ENCODE results near the gene TBC1D1. TPM values are rescaled to one million over a fixed set of nuclear protein-coding genes. Genes with fewer than 3 reads are reported as not detected.

Gene TBC1D1
- total RNA-seq, 1 experiment from 2014 or later = 56.0 TPM

DNA sequence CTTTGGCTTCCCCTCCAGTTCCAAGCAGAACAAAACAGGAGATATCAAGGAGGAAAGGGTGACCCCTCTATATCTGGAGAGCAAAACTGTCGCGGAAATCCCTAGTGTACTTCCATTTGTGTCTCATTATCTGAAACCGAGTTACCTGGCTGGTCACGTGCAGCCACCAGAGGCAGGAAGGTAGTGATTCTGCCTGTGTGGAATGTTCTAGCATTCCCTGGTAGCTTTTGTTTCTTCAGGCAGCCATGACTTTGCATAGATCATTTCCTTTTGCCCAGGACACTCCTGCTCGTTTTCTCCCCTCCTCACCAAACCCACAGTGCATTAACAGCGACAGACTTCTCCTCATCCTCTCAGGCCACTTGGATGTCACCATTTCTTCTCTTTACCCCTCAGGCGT lies 177.2 kb downstream of the TBC1D1 start:
- BruUV-seq (replicated peaks) = no TSS peak
- intact Hi-C loops (cut with micrococcal nuclease; ENCODE audit: unreplicated experiment) (loop anchor here (10.0 kb wide), 1 partner anchor 607 kb away; no protein-coding TSS in a partner anchor), in situ Hi-C loops (cut with HindIII; ENCODE audit: low pct_unique_long_range_greater_than_20kb, low sequenced_read_pairs) (no loop called here)
- no peak overlapping the region for H3K4me3 ChIP-seq (ENCODE audit: low read depth in 2 of 2, low read length in 2 of 2)
- H3K4me1 ChIP-seq (ENCODE audit: control insufficient read depth, insufficient read depth, low read length) = no peaks in the 10 kb centered on the region
- CTCF ChIA-PET = no interaction called here
- H3K9me3 ChIP-seq (ENCODE audit: control insufficient read depth, insufficient read depth, low read depth, low read length) = no peaks in the 10 kb centered on the region
- DNase-seq (ENCODE audit: low read depth, low spot score) (no peak), ATAC-seq (no peak)
- no peaks in the 10 kb centered on the region for H3K27me3 ChIP-seq (ENCODE audit: control insufficient read depth, insufficient read depth, low read length)
- H3K27ac ChIP-seq (ENCODE audit: low read length) = no peak overlapping the region
- POLR2A ChIA-PET = no interaction called here
- no peak for TF ChIP-seq POLR2AphosphoS5 (IDR thresholded peaks at IDR 0.05; ENCODE audit: low read depth, low read length)
- TF ChIP-seq SIN3A (IDR thresholded peaks at IDR 0.05; ENCODE audit: borderline replicate concordance, insufficient read depth, low read depth, low read length) = no peak
- no peak for TF ChIP-seq TCF7L2 (IDR thresholded peaks at IDR 0.05; ENCODE audit: low read depth, low read length)
- TF ChIP-seq, protein P1, sequence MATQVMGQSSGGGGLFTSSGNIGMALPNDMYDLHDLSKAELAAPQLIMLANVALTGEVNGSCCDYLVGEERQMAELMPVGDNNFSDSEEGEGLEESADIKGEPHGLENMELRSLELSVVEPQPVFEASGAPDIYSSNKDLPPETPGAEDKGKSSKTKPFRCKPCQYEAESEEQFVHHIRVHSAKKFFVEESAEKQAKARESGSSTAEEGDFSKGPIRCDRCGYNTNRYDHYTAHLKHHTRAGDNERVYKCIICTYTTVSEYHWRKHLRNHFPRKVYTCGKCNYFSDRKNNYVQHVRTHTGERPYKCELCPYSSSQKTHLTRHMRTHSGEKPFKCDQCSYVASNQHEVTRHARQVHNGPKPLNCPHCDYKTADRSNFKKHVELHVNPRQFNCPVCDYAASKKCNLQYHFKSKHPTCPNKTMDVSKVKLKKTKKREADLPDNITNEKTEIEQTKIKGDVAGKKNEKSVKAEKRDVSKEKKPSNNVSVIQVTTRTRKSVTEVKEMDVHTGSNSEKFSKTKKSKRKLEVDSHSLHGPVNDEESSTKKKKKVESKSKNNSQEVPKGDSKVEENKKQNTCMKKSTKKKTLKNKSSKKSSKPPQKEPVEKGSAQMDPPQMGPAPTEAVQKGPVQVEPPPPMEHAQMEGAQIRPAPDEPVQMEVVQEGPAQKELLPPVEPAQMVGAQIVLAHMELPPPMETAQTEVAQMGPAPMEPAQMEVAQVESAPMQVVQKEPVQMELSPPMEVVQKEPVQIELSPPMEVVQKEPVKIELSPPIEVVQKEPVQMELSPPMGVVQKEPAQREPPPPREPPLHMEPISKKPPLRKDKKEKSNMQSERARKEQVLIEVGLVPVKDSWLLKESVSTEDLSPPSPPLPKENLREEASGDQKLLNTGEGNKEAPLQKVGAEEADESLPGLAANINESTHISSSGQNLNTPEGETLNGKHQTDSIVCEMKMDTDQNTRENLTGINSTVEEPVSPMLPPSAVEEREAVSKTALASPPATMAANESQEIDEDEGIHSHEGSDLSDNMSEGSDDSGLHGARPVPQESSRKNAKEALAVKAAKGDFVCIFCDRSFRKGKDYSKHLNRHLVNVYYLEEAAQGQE (IDR thresholded peaks at IDR 0.05; ENCODE audit: insufficient read depth in 1 of 2, low read depth in 2 of 2, low read length in 1 of 2) = no peak
- TF ChIP-seq, protein P2, sequence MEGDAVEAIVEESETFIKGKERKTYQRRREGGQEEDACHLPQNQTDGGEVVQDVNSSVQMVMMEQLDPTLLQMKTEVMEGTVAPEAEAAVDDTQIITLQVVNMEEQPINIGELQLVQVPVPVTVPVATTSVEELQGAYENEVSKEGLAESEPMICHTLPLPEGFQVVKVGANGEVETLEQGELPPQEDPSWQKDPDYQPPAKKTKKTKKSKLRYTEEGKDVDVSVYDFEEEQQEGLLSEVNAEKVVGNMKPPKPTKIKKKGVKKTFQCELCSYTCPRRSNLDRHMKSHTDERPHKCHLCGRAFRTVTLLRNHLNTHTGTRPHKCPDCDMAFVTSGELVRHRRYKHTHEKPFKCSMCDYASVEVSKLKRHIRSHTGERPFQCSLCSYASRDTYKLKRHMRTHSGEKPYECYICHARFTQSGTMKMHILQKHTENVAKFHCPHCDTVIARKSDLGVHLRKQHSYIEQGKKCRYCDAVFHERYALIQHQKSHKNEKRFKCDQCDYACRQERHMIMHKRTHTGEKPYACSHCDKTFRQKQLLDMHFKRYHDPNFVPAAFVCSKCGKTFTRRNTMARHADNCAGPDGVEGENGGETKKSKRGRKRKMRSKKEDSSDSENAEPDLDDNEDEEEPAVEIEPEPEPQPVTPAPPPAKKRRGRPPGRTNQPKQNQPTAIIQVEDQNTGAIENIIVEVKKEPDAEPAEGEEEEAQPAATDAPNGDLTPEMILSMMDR (IDR thresholded peaks at IDR 0.05) = no peak
- H3K36me3 ChIP-seq (ENCODE audit: control insufficient read depth, insufficient read depth, low read length) = no peaks in the 10 kb centered on the region

DNA sequence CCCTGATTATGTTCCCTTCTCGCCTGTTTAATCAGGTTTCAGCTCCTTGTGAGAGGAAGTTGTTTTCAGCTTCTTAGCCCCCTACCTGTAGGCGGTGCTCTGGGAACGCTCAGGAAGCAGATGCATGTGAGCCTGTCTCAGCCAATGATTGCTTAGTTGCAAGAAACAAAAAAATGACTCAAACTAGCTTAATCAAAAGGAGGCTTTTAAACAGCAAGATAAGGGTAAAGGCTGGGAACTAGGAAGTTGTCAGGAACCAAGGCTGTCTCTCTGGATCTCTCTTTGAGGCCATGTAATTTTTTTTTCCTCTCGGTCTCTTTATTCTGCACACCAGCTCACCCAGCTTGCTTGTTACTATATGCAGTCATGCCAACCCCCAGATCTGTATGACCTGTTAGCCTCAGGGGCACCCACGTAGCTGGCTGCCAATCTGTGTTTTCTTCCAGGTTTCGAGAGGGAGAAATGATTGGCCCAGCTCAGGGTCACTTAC lies 178.4 kb downstream of the TBC1D1 start:
- H3K4me1 ChIP-seq (ENCODE audit: control insufficient read depth, insufficient read depth, low read length) = no peaks in the 10 kb centered on the region
- no peak overlapping the region for H3K4me3 ChIP-seq (ENCODE audit: low read depth in 2 of 2, low read length in 2 of 2)
- H3K36me3 ChIP-seq (ENCODE audit: control insufficient read depth, insufficient read depth, low read length) = no peaks in the 10 kb centered on the region
- BruUV-seq (replicated peaks) = no TSS peak
- TF ChIP-seq SIN3A (IDR thresholded peaks at IDR 0.05; ENCODE audit: borderline replicate concordance, insufficient read depth, low read depth, low read length) = no peak
- TF ChIP-seq, protein P2 (IDR thresholded peaks at IDR 0.05) = peak; percentile 68
- intact Hi-C loops (cut with micrococcal nuclease; ENCODE audit: unreplicated experiment) (loop anchor here (10.0 kb wide), 1 partner anchor 605 kb away; no protein-coding TSS in a partner anchor), in situ Hi-C loops (cut with HindIII; ENCODE audit: low pct_unique_long_range_greater_than_20kb, low sequenced_read_pairs) (no loop called here)
- POLR2A ChIA-PET = interaction anchor here (0.6 kb wide), 1 partner anchor 218 kb away, joined by 3 read pairs; no protein-coding TSS in a partner anchor
- no peak for DNase-seq (ENCODE audit: low read depth, low spot score)
- H3K27ac ChIP-seq (ENCODE audit: low read length) = no peak overlapping the region
- H3K27me3 ChIP-seq (ENCODE audit: control insufficient read depth, insufficient read depth, low read length) = no peaks in the 10 kb centered on the region
- no peak for ATAC-seq
- H3K9me3 ChIP-seq (ENCODE audit: control insufficient read depth, insufficient read depth, low read depth, low read length) = no peaks in the 10 kb centered on the region
- CTCF ChIA-PET = interaction anchor here (0.6 kb wide), 2 partner anchors 12 to 691 kb away, joined by 3 to 5 read pairs; no protein-coding TSS in a partner anchor
